ENCODE data around the gene TBX10.

- TF ChIP-seq, protein P1, sequence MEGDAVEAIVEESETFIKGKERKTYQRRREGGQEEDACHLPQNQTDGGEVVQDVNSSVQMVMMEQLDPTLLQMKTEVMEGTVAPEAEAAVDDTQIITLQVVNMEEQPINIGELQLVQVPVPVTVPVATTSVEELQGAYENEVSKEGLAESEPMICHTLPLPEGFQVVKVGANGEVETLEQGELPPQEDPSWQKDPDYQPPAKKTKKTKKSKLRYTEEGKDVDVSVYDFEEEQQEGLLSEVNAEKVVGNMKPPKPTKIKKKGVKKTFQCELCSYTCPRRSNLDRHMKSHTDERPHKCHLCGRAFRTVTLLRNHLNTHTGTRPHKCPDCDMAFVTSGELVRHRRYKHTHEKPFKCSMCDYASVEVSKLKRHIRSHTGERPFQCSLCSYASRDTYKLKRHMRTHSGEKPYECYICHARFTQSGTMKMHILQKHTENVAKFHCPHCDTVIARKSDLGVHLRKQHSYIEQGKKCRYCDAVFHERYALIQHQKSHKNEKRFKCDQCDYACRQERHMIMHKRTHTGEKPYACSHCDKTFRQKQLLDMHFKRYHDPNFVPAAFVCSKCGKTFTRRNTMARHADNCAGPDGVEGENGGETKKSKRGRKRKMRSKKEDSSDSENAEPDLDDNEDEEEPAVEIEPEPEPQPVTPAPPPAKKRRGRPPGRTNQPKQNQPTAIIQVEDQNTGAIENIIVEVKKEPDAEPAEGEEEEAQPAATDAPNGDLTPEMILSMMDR (conservative IDR thresholded peaks at IDR 0.05 in 1 of 2, IDR thresholded peaks at IDR 0.05 in 1 of 2; ENCODE audit: extremely low read depth in 1 of 2, insufficient read depth in 1 of 2, low read depth in 1 of 2, low read length in 2 of 2), result no peak
- TF ChIP-seq EZH2 (IDR thresholded peaks at IDR 0.05; ENCODE audit: borderline replicate concordance, low read length), result no peak
These were observed 16.8 kb upstream of the TBX10 start for GRCh38 chr11:67656278-67656922.
